ENCODE measurements around the gene PLAAT1. TPM values are rescaled to one million over a fixed set of nuclear protein-coding genes. Genes with fewer than 3 reads are reported as not detected.

Gene PLAAT1
- total and polyA plus RNA-seq, 9 donors: 0.18 to 1.9 (median 0.72) TPM; not detected in 2

DNA sequence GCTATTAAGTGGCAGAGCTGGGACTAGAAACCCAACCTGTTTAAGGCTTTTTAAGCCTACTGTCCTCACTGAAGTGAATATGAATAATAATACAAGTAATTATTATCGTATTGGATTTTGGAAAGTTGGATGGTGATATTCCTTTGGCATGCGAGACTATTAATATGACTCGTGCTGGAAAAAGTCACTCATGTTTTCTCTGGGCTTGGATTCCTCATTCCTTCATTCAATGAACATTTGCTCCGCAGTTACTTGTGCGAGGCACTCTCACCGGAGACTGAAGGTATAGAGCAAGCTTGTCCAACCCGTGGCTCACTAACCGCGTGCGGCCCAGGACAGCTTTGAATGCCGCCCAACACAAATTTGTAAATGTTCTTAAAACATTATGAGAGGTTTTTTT is 694 bp downstream of the PLAAT1 start:
- Histone ChIP-seq H3K4me1 (ENCODE audit: insufficient read depth) (no peaks in the 10 kb centered on the region), H3K4me3 (no peak overlapping the region), H3K9me3 (no peaks in the 10 kb centered on the region), H3K27ac (no peak overlapping the region), H3K27me3 (no peaks in the 10 kb centered on the region), H3K36me3 (no peaks in the 10 kb centered on the region)
- DNase-seq: no peak
- intact Hi-C loops (cut with DNase I): loop anchor here in 1 of 4 donors (10.0 kb wide), 1 partner anchor 437 kb away; no protein-coding TSS in a partner anchor
- 78 to 82% (median 79%) methylated on average over 11 of the region's 11 CpGs for WGBS, 3 donors
- TF ChIP-seq EP300 (IDR thresholded peaks at IDR 0.05) (no peak), CTCF (IDR thresholded peaks at IDR 0.05) (no peak), POLR2A (IDR thresholded peaks at IDR 0.05) (no peak)

- H3K9me3 ChIP-seq: no peaks in the 10 kb centered on the region
- no peaks in the 10 kb centered on the region for H3K36me3 ChIP-seq
- no peak for TF ChIP-seq CTCF (IDR thresholded peaks at IDR 0.05)
- TF ChIP-seq EP300 (IDR thresholded peaks at IDR 0.05): no peak
- no peak for TF ChIP-seq POLR2A (IDR thresholded peaks at IDR 0.05)
- H3K4me1 ChIP-seq (ENCODE audit: insufficient read depth): no peaks in the 10 kb centered on the region
- 87 to 95% (median 93%) methylated on average over 3 of the region's 3 CpGs for WGBS, 3 donors
- no peak overlapping the region for H3K27ac ChIP-seq
- no peak overlapping the region for H3K4me3 ChIP-seq
- no peaks in the 10 kb centered on the region for H3K27me3 ChIP-seq
- DNase-seq: no peak
- intact Hi-C loops (cut with DNase I): loop anchor here in 1 of 4 donors (10.0 kb wide), 1 partner anchor 439 kb away; no protein-coding TSS in a partner anchor
Observed at GRCh38 chr3:193243571-193243970, 2.5 kb downstream of the PLAAT1 start.

- TF ChIP-seq POLR2A (IDR thresholded peaks at IDR 0.05) (no peak), CTCF (IDR thresholded peaks at IDR 0.05) (no peak), EP300 (IDR thresholded peaks at IDR 0.05) (no peak)
- H3K27me3 ChIP-seq: no peaks in the 10 kb centered on the region
- H3K27ac ChIP-seq: no peak overlapping the region
- 97 to 99% (median 99%) methylated on average over 2 of the region's 2 CpGs for WGBS, 3 donors
- no peak overlapping the region for H3K4me3 ChIP-seq
- no peaks in the 10 kb centered on the region for H3K9me3 ChIP-seq
- DNase-seq: no peak
- no peaks in the 10 kb centered on the region for H3K4me1 ChIP-seq (ENCODE audit: insufficient read depth)
- intact Hi-C loops (cut with DNase I): loop anchor here in 1 of 4 donors (10.0 kb wide), 1 partner anchor 444 kb away; no protein-coding TSS in a partner anchor
- H3K36me3 ChIP-seq: no peaks in the 10 kb centered on the region
Observed at GRCh38 chr3:193248848-193249468, 7.9 kb downstream of the PLAAT1 start.

- no peaks in the 10 kb centered on the region for H3K9me3 ChIP-seq
- H3K27ac ChIP-seq: no peak overlapping the region
- WGBS, 3 donors: 85 to 91% (median 87%) methylated on average over 4 of the region's 4 CpGs
- no peaks in the 10 kb centered on the region for H3K27me3 ChIP-seq
- intact Hi-C loops (cut with DNase I): no loop called here
- no peak for DNase-seq
- TF ChIP-seq EP300 (IDR thresholded peaks at IDR 0.05): no peak
- no peak for TF ChIP-seq POLR2A (IDR thresholded peaks at IDR 0.05)
- TF ChIP-seq CTCF (IDR thresholded peaks at IDR 0.05): no peak
- no peak overlapping the region for H3K4me3 ChIP-seq
- no peaks in the 10 kb centered on the region for H3K4me1 ChIP-seq (ENCODE audit: insufficient read depth)
- no peaks in the 10 kb centered on the region for H3K36me3 ChIP-seq
Observed at GRCh38 chr3:193250492-193250891, 9.5 kb downstream of the PLAAT1 start.

All from ovary (tissue), 9 donors.